Thymus (tissue), 11 donors: ENCODE data around the gene ZKSCAN4. TPM values are rescaled to one million over a fixed set of nuclear protein-coding genes. Genes with fewer than 3 reads are reported as not detected.

Experiments
- DNase-seq, 9 donors: peaks; one replicate each; pipeline ENCODE4 v3.0.0-alpha.2; 2013; ENCODE audit warnings: low spot score in 9 of 9, low read depth in 6 of 9, missing footprints in 1 of 9
- H3K27ac ChIP-seq, 2 donors: one replicate each; pipeline ENCODE4 v1.5.1; 2013; ENCODE audit warnings: control low read depth in 1 of 2, low read depth in 1 of 2, low read length in 1 of 2, mild to moderate bottlenecking in 1 of 2, moderate library complexity in 1 of 2
- H3K27me3 ChIP-seq, 2 donors: one replicate each; pipeline ENCODE4 v1.5.1; 2013; ENCODE audit warnings: low read length in 1 of 2; ENCODE audit not compliant: control insufficient read depth in 2 of 2, insufficient read depth in 1 of 2
- H3K36me3 ChIP-seq, 2 donors: one replicate each; pipeline ENCODE4 v1.5.1; 2013; ENCODE audit warnings: low read length in 1 of 2, mild to moderate bottlenecking in 1 of 2, moderate library complexity in 1 of 2; ENCODE audit not compliant: control insufficient read depth in 2 of 2, insufficient read depth in 2 of 2
- H3K4me1 ChIP-seq, 2 donors: one replicate each; pipeline ENCODE4 v1.5.1; 2013; ENCODE audit warnings: low read length in 2 of 2; ENCODE audit not compliant: control insufficient read depth in 2 of 2, insufficient read depth in 2 of 2
- H3K4me3 ChIP-seq, 2 donors: one replicate each; pipeline ENCODE4 v1.5.1; 2013; ENCODE audit warnings: low read length in 2 of 2, control low read depth in 1 of 2, mild to moderate bottlenecking in 1 of 2
- H3K9me3 ChIP-seq, 2 donors: one replicate each; pipeline ENCODE4 v1.5.1; 2013; ENCODE audit warnings: low read length in 1 of 2, mild to moderate bottlenecking in 1 of 2; ENCODE audit not compliant: control insufficient read depth in 2 of 2, insufficient read depth in 1 of 2
- WGBS: extraction: QIAGEN DNeasy Blood & Tissue Kit; methylation state at CpG from one replicate; pipeline ENCODE4 v1.1.7; 2013; 5-methylcytosine and 5-hydroxymethylcytosine counted together
- polyA plus RNA-seq: library from polyadenylated mRNA; stranded (reverse); fragments of 200-250 nt; gene quantifications from one replicate; pipeline ENCODE4 v1.2.3, GENCODE V29; 2013
- total RNA-seq: library from RNA; stranded (reverse); fragments of 120-200 nt; gene quantifications from one replicate; pipeline ENCODE4 v1.2.4, GENCODE V29; 2013
- donor health status: healthy.

Gene ZKSCAN4
- total and polyA plus RNA-seq, 2 donors, result 8.6 to 9.9 TPM

DNA sequence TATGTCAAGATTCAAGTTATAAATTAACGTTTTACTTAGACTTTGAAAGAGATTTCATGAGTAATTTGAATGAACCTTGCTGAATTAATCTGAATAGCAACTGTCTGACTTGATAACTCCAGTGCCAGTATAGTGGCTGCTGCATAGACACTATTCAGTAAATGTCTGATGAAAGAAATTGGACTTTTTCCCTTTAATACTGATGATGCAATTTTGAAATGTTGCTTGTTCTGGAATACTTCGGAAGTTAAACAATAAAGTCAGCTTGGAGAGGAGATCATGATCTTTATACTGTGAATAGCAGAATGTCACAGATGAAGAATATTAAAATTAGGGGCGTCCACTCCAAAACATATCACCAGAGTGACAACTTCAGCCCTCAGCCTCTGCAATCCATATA, 25.7 kb upstream of the ZKSCAN4 start:
- Histone ChIP-seq H3K4me3 (no peak overlapping the region), H3K9me3 (peaks cover 0 to 2% of the 10 kb centered on the region in 2 donors), H3K36me3 (peaks cover 12 to 29% of the 10 kb centered on the region in 2 donors), H3K27ac (no peak overlapping the region), H3K4me1 (peaks cover 5 to 6% of the 10 kb centered on the region in 2 donors), H3K27me3 (peaks cover 0 to 4% of the 10 kb centered on the region in 2 donors)
- DNase-seq, result no peak
- 97% methylated on average over 3 of the region's 3 CpGs for WGBS

DNA sequence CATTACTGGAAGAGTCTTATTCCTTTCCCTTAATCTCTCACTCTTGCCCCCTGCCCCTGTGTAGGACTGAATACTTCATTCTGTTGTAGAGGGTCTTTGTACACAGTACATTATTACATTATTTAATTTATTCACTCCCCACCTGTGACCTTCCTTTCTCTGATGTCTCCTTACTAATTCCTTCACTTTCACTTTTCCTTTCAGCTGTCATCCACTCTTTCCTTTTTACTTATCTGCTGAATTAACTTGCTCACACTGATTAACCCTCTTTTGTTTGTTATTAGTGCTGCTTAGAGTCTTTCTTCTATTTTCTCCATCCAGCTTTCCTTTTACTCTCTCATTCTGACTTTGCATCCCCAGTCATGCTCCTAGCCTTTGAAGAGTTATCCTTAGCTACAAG, 22.8 kb upstream of the ZKSCAN4 start:
- peaks cover 21 to 40% of the 10 kb centered on the region in 2 donors for H3K36me3 ChIP-seq
- no peak for DNase-seq
- H3K4me3 ChIP-seq, result no peak overlapping the region
- no peaks in the 10 kb centered on the region for H3K27me3 ChIP-seq
- no peak overlapping the region for H3K27ac ChIP-seq
- no peaks in the 10 kb centered on the region for H3K4me1 ChIP-seq
- H3K9me3 ChIP-seq, result no peaks in the 10 kb centered on the region

DNA sequence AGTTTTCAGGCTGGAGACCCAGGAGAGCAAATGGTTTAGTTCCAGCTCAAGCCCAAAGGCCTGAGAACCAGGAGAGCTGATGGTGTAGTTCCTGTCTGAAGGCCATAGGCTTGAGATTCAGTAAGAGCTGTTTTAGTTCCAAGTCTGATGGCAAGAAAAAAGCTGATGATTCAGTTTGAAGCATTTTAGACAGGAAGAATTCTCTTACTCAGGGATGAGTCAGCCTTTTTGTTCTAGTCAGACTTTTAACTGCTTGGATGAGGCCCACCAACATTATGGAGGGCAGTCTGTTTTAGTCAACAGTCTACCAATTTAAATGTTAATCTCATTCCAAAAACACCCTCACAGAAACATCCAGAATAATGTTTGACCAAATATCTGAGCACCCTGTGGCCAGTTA, 17.4 kb upstream of the ZKSCAN4 start:
- H3K4me1 ChIP-seq, result peaks cover 0 to 2% of the 10 kb centered on the region in 2 donors
- H3K9me3 ChIP-seq, result no peaks in the 10 kb centered on the region
- peaks cover 13 to 17% of the 10 kb centered on the region in 2 donors for H3K36me3 ChIP-seq
- H3K27ac ChIP-seq, result no peak overlapping the region
- no peak overlapping the region for H3K4me3 ChIP-seq
- H3K27me3 ChIP-seq, result no peaks in the 10 kb centered on the region
- DNase-seq, result no peak

DNA sequence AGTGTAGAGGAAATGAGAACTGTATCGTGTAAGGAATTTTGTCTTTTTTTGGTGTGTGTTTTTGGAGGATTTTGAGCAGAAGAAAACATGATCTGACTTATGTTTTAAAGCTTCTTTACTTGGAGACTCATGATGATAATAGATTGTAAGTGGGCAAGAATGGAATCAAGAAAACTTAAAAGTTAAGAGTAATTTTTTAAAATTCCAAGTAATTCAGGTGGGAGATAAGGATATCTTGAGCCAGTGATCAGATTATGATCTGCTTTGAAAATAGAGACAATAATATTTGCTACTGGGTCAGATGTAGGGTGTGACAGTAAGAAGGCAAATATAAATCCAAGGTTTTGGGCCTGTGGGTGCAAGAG, 15.6 kb upstream of the ZKSCAN4 start:
- Histone ChIP-seq H3K27me3 (no peaks in the 10 kb centered on the region), H3K27ac (no peak overlapping the region), H3K4me1 (peaks cover 0 to 2% of the 10 kb centered on the region in 2 donors), H3K9me3 (no peaks in the 10 kb centered on the region), H3K4me3 (peak overlapping the region; percentile 77 to 87), H3K36me3 (peaks cover 9 to 10% of the 10 kb centered on the region in 2 donors)
- 5% methylated on average over 1 of the region's 1 CpG for whole genome bisulfite sequencing
- no peak for DNase-seq

DNA sequence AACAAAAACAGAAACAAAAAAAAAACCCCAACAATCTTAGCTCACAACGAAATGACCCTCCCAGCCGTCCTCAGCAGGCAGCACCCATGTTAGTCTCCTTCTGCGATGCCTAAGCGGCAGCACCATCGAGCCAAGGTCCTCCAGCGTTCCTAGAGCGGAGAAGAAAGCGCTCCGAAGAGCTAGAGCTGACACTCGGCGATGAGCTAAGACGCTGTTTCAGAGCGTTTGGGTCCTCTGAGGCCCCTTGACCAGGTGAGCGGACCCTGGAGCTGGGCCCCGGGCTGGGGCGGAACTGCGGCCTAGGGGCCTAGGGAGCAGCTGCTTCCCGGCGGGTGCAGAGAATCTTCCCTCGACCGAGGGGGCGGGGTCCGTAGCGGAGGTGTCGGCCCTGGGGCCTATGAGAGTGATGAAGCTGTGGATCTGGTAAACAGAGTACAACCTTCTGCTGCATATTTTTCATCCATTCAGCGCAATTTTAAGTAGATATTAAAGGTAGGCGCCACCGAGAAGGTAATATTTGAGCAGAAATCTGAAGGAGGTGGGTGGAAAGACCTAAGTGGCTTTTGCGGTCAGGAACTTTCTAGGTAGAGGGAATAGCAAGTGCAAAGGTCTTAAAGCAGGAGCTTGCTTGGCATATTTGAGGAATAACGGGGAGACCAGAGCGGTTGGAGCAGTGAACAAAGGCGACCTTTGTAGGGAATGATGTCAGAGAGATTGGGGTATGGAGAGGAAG, 15.1 kb upstream of the ZKSCAN4 start, which contains the start of gene ZSCAN26:
ZSCAN26 (plus strand) TSS at position 182 of the 733 bp plus-strand sequence. CDS start 4,777 bp downstream, outside the sequence.
- H3K9me3 ChIP-seq, result no peaks in the 10 kb centered on the region
- H3K27ac ChIP-seq, result peak within 1 kb of the TSS; percentile 85 to 87
- peak; percentile 75 to 97 (median 87) for DNase-seq
- H3K4me3 ChIP-seq, result peak within 1 kb of the TSS; percentile 77 to 87
- peaks cover 0 to 2% of the 10 kb centered on the region in 2 donors for H3K4me1 ChIP-seq
- under 1% methylated on average over 32 of the region's 32 CpGs for WGBS
- peaks cover 4 to 5% of the 10 kb centered on the region in 2 donors for H3K36me3 ChIP-seq
- no peaks in the 10 kb centered on the region for H3K27me3 ChIP-seq

DNA sequence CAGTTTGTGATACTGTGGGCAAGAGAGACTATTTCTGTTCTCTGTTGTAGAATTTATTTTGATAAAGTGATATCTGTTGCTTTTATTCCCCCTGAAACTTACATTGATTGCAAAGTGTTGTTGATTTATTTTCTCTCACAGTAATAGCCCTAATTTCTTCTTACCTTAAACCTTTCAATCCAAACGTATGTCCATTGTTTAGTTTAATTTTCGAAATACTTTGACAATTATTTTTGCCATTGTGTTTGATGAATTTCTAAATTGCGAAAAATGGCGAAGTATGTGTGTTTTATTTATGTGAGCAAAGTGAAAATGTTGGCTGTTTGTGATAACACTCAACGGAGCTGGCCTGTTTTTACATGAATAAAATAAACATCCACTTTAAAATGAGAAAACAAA, 14.5 kb upstream of the ZKSCAN4 start:
- WGBS, result 13% methylated on average over 5 of the region's 5 CpGs
- DNase-seq, result no peak
- H3K27ac ChIP-seq, result no peak overlapping the region

DNA sequence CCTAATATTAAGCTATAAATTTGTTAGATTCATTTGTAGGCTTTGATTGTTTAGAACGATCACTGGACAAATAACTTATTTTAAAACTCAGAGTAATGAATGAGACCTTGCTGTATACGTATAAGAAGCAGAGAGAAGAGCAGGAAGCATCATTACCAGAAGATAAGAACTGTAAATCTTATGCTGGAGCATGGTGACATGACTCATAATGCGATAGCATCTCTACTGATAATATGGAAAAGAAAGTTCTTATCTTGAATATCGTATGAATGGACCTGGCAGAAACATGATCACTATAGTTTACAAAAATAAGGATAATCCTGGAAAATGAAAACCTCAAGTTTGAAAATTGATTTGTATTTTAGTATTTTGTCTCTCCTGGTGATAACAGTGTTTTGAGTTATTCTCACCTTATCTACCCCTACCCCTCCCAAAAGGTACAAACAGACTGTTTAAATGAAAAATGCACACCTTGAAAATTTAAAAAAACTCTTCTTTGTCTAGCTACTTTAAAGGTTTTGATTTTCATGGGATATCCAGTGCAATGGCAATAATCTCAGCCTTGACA, 12.8 kb upstream of the ZKSCAN4 start:
- peaks cover 0 to 2% of the 10 kb centered on the region in 2 donors for H3K4me1 ChIP-seq
- no peak overlapping the region for H3K27ac ChIP-seq
- no peaks in the 10 kb centered on the region for H3K27me3 ChIP-seq
- H3K9me3 ChIP-seq, result no peaks in the 10 kb centered on the region
- 71% methylated on average over 4 of the region's 4 CpGs for WGBS
- no peaks in the 10 kb centered on the region for H3K36me3 ChIP-seq
- no peak overlapping the region for H3K4me3 ChIP-seq
- DNase-seq, result no peak

More for the DNA sequence above, 14.5 kb upstream of the ZKSCAN4 start:
- Histone ChIP-seq H3K9me3 (no peaks in the 10 kb centered on the region), H3K4me3 (peak overlapping the region; percentile 77 to 87), H3K36me3 (no peaks in the 10 kb centered on the region), H3K4me1 (peaks cover 0 to 2% of the 10 kb centered on the region in 2 donors), H3K27me3 (no peaks in the 10 kb centered on the region)

DNA sequence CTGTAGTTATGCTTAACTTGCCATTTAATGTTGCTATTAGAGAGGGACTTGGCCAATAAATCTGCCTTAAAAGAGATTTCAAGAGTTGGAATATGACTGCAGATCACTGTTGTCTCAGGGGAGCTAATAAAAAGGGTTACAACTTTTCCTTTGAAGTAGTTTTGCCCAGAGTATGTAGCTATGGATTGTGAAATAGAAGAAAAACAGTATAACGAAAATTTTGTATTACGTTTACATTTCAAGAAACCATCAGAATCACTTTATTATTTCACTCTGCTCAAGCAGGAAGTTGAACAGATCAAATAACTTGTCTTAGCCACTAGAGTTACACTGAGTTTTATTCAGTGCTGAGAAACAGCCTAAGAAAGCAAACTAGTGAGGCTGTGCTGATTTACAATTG, 11.9 kb upstream of the ZKSCAN4 start:
- H3K9me3 ChIP-seq, result peaks cover 0 to 8% of the 10 kb centered on the region in 2 donors
- WGBS, result 85% methylated on average over 2 of the region's 2 CpGs
- no peak overlapping the region for H3K27ac ChIP-seq
- peaks cover 2 to 10% of the 10 kb centered on the region in 2 donors for H3K4me1 ChIP-seq
- peaks cover 0 to 6% of the 10 kb centered on the region in 2 donors for H3K27me3 ChIP-seq
- DNase-seq, result no peak
- no peak overlapping the region for H3K4me3 ChIP-seq
- no peaks in the 10 kb centered on the region for H3K36me3 ChIP-seq
